ENCODE results near the gene CBX4. TPM values are rescaled to one million over a fixed set of nuclear protein-coding genes. Genes with fewer than 3 reads are reported as not detected.

The CBX4 gene
- total RNA-seq, 2 experiments from 2014 or later, result 18.2 to 18.6 TPM

DNA sequence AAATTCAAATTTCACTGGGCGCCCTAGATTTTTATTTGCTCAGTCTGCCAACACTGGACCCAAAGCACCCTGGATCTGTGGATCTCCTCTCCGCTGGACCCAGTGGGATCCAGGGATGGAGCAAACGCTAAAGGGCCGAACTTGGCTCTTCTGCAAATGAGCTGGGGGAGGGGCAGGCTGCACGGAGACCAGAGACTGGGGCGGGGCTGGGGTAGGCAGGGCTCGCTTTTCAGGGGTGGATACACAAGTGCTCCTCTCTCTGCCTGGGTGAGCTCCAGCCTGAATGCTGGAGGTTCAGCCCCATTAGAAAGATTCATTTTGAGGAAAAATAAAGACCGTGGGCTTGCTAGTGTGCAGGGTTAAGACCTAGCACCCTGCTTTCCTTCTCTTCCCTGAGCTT, 8.9 kb downstream of the CBX4 start:
- peaks cover 15% of the 10 kb centered on the region for H3K4me1 Mint-ChIP-seq
- no peak for DNase-seq
- no peaks in the 10 kb centered on the region for H3K9me3 Mint-ChIP-seq
- no peak overlapping the region for H3K27ac Mint-ChIP-seq
- H3K4me3 Mint-ChIP-seq, result no peak overlapping the region
- H3K27me3 Mint-ChIP-seq, result peaks cover 11% of the 10 kb centered on the region
- H3K36me3 Mint-ChIP-seq, result peaks cover 11% of the 10 kb centered on the region

- peaks cover 13% of the 10 kb centered on the region for H3K27me3 Mint-ChIP-seq
Measured at GRCh38 chr17:79829457-79829856, 9.8 kb downstream of the CBX4 start.

GRCh38 chr17:79829004-79829403, 10.2 kb downstream of the CBX4 start:
- Mint-ChIP-seq H3K9me3 (no peaks in the 10 kb centered on the region), H3K36me3 (peaks cover 4% of the 10 kb centered on the region), H3K27me3 (peaks cover 15% of the 10 kb centered on the region), H3K27ac (no peak overlapping the region), H3K4me3 (no peak overlapping the region), H3K4me1 (peaks cover 11% of the 10 kb centered on the region)
- no peak for DNase-seq

More at GRCh38 chr17:79829457-79829856, 9.8 kb downstream of the CBX4 start:
- Mint-ChIP-seq H3K4me3 (no peak overlapping the region), H3K9me3 (no peaks in the 10 kb centered on the region), H3K4me1 (peaks cover 11% of the 10 kb centered on the region), H3K36me3 (peaks cover 4% of the 10 kb centered on the region), H3K27ac (no peak overlapping the region)
- no peak for DNase-seq

GRCh38 chr17:79826841-79827578, 12.2 kb downstream of the CBX4 start:
- no peak for DNase-seq
- H3K36me3 Mint-ChIP-seq, result no peaks in the 10 kb centered on the region
- peaks cover 20% of the 10 kb centered on the region for H3K27me3 Mint-ChIP-seq
- H3K9me3 Mint-ChIP-seq, result no peaks in the 10 kb centered on the region
- H3K27ac Mint-ChIP-seq, result no peak overlapping the region
- H3K4me1 Mint-ChIP-seq, result peaks cover 6% of the 10 kb centered on the region
- no peak overlapping the region for H3K4me3 Mint-ChIP-seq

- Mint-ChIP-seq H3K36me3 (no peaks in the 10 kb centered on the region), H3K4me1 (peaks cover 5% of the 10 kb centered on the region), H3K27ac (no peak overlapping the region), H3K9me3 (no peaks in the 10 kb centered on the region), H3K4me3 (no peak overlapping the region), H3K27me3 (peaks cover 23% of the 10 kb centered on the region)
- no peak for DNase-seq
Measured at GRCh38 chr17:79826204-79826680, 13.0 kb downstream of the CBX4 start.

DNA sequence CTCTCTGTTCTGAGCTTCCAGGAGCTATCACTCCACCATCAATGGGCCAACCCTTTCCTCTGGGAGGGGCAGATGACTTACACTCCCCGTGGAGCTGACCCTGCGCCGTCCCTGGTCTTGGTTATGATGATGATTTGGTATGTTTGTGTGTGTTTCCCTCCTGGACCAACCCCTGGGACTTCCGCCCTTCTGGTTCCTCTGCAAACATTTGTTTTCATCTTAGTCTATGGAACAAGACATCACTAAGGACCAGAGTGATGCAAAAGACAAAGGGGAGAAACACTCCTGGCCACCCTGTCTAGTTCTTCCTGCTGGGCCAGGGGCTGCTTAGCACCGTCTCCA, 13.7 kb downstream of the CBX4 start:
- H3K4me1 Mint-ChIP-seq, result peaks cover 5% of the 10 kb centered on the region
- H3K36me3 Mint-ChIP-seq, result no peaks in the 10 kb centered on the region
- H3K9me3 Mint-ChIP-seq, result no peaks in the 10 kb centered on the region
- H3K27ac Mint-ChIP-seq, result no peak overlapping the region
- no peak for DNase-seq
- peaks cover 24% of the 10 kb centered on the region for H3K27me3 Mint-ChIP-seq
- H3K4me3 Mint-ChIP-seq, result no peak overlapping the region

DNA sequence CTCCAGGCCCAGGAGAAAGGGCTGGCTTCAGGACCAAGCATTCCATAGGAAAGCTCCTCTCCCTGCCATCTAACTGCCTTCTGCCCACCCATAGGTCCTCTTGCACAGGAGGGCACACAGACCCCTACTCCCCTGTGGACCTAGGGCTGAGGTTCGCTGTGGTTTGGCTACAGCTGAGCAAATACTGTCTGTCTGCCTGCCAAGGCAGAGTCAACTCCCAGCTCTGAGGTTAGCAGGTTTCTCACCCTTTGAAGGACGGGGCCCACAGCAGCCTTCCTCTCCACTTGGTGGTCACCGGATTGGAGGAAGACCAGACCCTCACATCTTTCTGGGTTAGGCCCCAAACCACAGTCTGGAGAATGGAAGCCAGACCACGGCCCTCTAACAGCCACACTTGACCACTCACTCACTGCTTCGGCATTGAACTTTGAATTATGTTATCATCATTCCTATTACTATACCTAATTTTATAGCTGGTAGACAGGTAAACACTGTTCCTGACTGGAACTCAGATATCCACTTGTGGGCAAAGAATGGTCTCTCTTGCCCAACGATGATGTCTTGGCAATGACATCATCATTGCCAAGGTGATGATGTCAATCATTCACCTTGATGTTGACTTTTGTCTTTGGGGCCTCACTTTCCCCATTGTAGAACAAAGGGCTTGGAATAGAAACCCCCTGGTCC, 14.2 kb downstream of the CBX4 start:
- no peak overlapping the region for H3K4me3 Mint-ChIP-seq
- no peak overlapping the region for H3K27ac Mint-ChIP-seq
- peaks cover 30% of the 10 kb centered on the region for H3K27me3 Mint-ChIP-seq
- H3K4me1 Mint-ChIP-seq, result peaks cover 5% of the 10 kb centered on the region
- no peaks in the 10 kb centered on the region for H3K36me3 Mint-ChIP-seq
- no peak for DNase-seq
- no peaks in the 10 kb centered on the region for H3K9me3 Mint-ChIP-seq

DNA sequence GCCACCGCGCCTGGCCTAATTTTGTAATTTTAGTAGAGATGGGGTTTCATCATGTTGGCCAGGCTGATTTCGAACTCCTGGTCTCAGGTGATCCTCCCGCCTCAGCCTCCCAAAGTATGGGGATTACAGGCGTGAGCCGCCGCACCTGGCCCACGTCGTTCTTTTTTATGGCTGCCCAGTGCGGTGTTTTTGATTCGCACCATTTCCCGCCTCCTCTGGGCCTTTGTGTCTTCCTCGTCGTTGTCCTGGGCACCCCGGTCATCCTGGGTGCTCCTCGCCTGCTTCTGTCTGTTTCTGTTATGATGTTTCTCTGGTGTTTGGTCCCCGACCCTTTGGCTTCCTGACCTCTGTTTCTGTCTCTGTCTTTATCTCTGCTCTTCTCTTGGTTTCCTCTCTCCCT, 15.0 kb downstream of the CBX4 start:
- Mint-ChIP-seq H3K4me3 (no peak overlapping the region), H3K9me3 (no peaks in the 10 kb centered on the region), H3K36me3 (no peaks in the 10 kb centered on the region), H3K27me3 (peaks cover 36% of the 10 kb centered on the region), H3K4me1 (peaks cover 5% of the 10 kb centered on the region), H3K27ac (no peak overlapping the region)
- DNase-seq, result no peak

DNA sequence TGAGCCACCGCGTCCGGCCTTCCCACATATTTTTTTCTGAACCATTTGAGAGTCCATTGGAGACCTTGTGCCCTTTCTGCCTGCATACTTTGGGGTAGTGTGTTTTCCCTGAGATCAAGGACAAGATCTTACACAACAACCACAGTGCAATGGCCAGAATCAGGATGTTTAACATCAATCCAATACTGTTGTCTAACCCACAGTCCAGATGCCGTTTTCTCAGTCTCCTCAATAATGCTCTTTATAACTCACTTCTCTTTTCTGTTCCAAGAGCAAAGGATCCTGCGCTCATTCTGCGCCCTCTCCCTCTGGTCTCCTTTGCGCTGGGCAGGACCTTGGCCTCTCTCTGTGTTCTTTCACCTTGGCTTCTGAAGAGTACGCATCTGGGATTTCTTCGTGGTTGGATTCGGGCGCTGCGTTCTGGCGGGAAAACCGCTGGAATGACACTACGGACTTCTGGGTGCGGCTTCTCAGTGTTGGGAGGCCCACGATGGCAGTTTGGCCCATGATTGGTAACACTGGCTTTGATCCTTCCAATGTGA, 16.6 kb downstream of the CBX4 start:
- no peak for DNase-seq
- Mint-ChIP-seq H3K36me3 (no peaks in the 10 kb centered on the region), H3K27ac (no peak overlapping the region), H3K27me3 (peaks cover 49% of the 10 kb centered on the region), H3K4me1 (peaks cover 5% of the 10 kb centered on the region), H3K9me3 (no peaks in the 10 kb centered on the region), H3K4me3 (no peak overlapping the region)

DNA sequence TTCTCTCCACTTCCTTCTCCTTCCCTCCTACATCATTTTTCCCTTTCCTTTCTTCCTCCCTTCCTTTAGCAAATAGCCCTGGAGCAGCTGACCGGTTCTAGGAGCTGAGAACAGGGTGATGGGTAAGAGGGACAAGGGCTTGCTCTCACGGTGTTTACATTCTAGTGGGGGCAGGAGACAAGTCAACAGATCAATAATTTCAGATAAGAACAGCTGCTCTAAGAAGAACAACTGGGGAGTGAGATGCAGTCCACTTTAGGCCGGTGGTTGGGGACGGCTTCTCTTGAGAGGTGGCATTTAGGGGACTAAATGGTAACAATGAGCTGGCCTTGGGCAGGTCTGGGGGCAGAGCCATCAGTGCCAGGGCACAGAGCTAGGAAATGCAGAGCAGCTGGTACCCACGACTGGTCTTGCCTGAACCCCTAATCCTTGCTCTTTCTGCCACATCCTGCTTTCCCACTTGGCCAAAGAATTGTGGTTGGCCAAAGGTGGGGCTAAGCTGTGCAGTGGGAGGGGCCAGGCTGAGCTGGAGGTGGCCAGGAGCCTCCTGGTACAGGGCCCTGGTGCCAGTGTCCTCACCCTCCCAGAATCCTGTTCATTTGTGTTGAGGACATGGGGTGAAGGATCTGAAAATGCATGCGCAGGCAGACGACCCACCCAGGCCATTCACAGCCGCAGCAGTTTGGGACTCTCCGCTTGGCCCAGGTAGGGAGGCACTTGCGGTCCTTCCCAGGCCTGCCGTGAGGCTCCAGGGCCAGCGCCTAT, 17.7 kb downstream of the CBX4 start:
- H3K27me3 Mint-ChIP-seq, result peaks cover 56% of the 10 kb centered on the region
- no peak overlapping the region for H3K27ac Mint-ChIP-seq
- no peaks in the 10 kb centered on the region for H3K36me3 Mint-ChIP-seq
- H3K4me1 Mint-ChIP-seq, result peaks cover 2% of the 10 kb centered on the region
- H3K9me3 Mint-ChIP-seq, result no peaks in the 10 kb centered on the region
- H3K4me3 Mint-ChIP-seq, result no peak overlapping the region
- DNase-seq, result no peak

GRCh38 chr17:79820959-79821330, 18.3 kb downstream of the CBX4 start:
- Mint-ChIP-seq H3K27me3 (peaks cover 60% of the 10 kb centered on the region), H3K4me3 (no peak overlapping the region), H3K4me1 (no peaks in the 10 kb centered on the region), H3K36me3 (no peaks in the 10 kb centered on the region), H3K9me3 (no peaks in the 10 kb centered on the region), H3K27ac (no peak overlapping the region)
- DNase-seq, result no peak

- Mint-ChIP-seq H3K4me3 (no peak overlapping the region), H3K27ac (no peak overlapping the region), H3K27me3 (peaks cover 57% of the 10 kb centered on the region), H3K36me3 (no peaks in the 10 kb centered on the region), H3K9me3 (no peaks in the 10 kb centered on the region), H3K4me1 (no peaks in the 10 kb centered on the region)
- no peak for DNase-seq
Measured at GRCh38 chr17:79819534-79820276, 19.5 kb downstream of the CBX4 start.

GRCh38 chr17:79819085-79819484, 20.2 kb downstream of the CBX4 start:
- no peak overlapping the region for H3K4me3 Mint-ChIP-seq
- no peak for DNase-seq
- peaks cover 5% of the 10 kb centered on the region for H3K4me1 Mint-ChIP-seq
- peaks cover 59% of the 10 kb centered on the region for H3K27me3 Mint-ChIP-seq
- no peaks in the 10 kb centered on the region for H3K36me3 Mint-ChIP-seq
- no peak overlapping the region for H3K27ac Mint-ChIP-seq
- H3K9me3 Mint-ChIP-seq, result no peaks in the 10 kb centered on the region

DNA sequence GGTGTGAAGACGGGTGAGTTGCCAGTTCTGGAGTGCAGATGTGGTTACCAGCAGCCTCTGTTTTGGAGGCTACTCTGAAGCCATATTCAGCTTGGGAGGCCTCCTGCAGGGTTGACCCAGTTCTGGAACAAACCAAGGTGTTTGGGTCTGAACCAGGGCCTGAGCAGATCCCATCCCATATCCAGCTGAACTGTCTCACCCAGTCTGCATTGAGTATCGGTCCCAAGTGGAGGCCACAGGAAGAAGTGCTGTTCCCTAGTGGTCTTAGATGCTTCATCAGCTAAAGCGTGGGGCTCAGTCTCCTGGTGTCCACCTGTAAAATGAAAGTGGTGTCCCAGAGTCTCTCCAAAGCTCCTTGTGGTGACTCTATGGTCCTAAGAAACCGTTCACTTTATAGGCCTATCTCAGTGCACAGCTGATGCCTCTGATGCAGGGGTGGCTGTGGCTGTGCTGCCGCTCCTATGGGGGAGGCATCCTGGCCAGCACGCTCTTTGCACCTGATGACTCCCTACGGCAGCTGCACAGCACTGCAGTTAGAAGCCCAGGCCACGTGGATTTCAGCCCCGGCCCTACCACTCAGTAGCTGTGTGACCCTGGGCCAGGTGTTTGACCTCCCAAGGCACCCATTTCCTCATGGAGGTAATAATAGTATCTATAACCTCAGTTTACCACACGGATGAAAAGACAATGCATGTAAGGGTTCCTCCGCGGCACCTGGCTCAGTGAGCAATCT, 21.0 kb downstream of the CBX4 start:
- H3K36me3 Mint-ChIP-seq, result no peaks in the 10 kb centered on the region
- H3K27ac Mint-ChIP-seq, result no peak overlapping the region
- peaks cover 5% of the 10 kb centered on the region for H3K4me1 Mint-ChIP-seq
- DNase-seq, result no peak
- H3K27me3 Mint-ChIP-seq, result peaks cover 63% of the 10 kb centered on the region
- H3K9me3 Mint-ChIP-seq, result no peaks in the 10 kb centered on the region
- no peak overlapping the region for H3K4me3 Mint-ChIP-seq

Measured in activated naive CD8-positive, alpha-beta T cell treated with anti-CD3 and anti-CD28 coated beads for 36 hours (primary cell).